Measurements from ENCODE around the gene MPP2.

GRCh38 chr17:43848601-43849000, 58.7 kb downstream of the MPP2 start:
- TF ChIP-seq CTCF (IDR thresholded peaks at IDR 0.05) (no peak), POLR2A (IDR thresholded peaks at IDR 0.05) (no peak)
